NCI-H524 (cell line): Measurements from ENCODE around the gene HIP1R.
"Not testable (repeated sequence)": the region's sequence is repeated elsewhere in the genome, so short reads cannot be mapped to it uniquely, and the experiment has no call there.

ENCODE experiments used
- DNase-seq, 2 experiments: peaks; one replicate each; lab custom pipeline; 2025; lab: John Stamatoyannopoulos, UW

The HIP1R gene

DNA sequence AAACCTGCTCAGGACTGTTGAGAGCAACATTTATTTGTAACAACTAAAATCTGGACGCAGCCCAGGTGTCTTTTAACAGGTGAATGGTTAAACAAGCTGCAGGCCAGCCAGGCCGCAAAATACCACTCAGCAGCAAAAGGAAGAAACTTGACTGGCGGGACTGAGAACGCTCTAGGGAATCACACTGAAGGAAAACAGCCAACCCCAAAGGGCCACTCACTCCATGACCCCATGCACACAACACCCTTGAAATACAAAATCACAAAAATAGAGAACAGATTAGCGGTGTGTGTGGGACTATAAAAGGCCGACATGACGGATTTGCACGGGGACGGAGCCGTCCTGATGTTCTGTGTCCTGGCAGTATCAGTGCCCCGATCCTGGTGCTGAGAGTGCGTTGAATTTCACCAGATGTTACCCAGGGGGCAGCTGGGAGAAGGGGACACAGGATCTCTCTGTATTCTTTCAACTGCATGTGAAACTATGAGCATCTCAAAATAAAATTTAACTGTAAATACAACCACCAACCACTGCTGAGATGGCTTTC, 37.6 kb downstream of the HIP1R start:
- DNase-seq, result no peak

GRCh38 chr12:122873540-122873939, 38.3 kb downstream of the HIP1R start:
- peak in 1 of 2 experiments; percentile 11 for DNase-seq

DNA sequence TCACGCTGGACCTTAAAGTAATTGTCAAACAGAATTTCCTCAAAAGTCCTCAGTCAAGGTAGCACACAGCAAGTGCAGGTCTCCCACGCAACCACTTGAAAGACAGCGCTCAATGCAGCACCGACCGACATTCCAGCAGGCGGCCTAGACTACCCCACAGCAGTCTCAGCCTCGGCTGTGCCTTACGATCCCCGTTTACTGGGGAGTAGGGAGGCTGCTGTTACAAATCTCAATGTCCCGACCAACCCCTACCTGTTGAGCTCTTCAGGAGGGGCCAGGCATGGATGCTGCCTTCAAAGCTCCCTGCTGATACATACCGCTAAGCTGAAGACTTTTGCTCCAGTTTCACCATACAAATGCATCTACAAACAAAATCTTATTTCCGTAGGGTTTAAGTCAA, 38.8 kb downstream of the HIP1R start:
- DNase-seq, result no peak

DNA sequence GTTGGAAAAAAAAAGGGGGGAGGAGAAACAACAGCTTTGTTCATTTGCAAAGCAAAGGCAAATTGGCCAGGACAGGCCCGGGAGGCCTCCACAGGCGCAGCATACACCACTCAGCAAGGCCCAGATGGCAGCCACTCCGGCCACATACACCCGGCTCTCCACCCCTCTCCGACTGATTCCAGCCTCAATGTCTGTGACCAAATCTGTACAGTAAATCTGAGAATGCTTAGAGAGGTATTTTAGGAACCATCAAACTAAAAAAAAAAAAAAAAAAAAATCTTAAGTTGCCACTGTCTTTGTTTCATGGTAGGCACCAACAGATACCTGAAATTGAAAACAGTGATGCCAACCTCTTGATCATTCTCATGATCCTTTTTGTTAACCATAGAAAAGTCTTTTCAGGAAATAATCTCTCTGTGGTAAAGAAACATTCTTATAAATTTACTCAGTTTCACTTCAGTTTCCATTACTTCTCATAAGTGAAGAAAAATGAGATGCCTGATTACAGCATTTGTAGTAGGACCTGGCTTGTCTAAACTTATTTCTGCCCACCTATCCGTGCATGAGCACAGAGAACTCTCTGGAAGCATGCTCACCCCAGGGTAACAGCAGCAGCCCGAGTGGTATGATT, 40.4 kb downstream of the HIP1R start:
- peak in 1 of 2 experiments; percentile 21 for DNase-seq

GRCh38 chr12:122876281-122876680, 41.0 kb downstream of the HIP1R start:
- not testable (repeated sequence) for DNase-seq

- no peak for DNase-seq
Observed at GRCh38 chr12:122876731-122877130, 41.5 kb downstream of the HIP1R start.

- DNase-seq, result no peak
Observed at GRCh38 chr12:122878780-122879612, 43.7 kb downstream of the HIP1R start.

GRCh38 chr12:122880155-122880667, 45.0 kb downstream of the HIP1R start:
- DNase-seq, result no peak

GRCh38 chr12:122880668-122881067, 45.4 kb downstream of the HIP1R start:
- no peak for DNase-seq

GRCh38 chr12:122882908-122883558, 47.8 kb downstream of the HIP1R start:
- DNase-seq, result no peak

DNA sequence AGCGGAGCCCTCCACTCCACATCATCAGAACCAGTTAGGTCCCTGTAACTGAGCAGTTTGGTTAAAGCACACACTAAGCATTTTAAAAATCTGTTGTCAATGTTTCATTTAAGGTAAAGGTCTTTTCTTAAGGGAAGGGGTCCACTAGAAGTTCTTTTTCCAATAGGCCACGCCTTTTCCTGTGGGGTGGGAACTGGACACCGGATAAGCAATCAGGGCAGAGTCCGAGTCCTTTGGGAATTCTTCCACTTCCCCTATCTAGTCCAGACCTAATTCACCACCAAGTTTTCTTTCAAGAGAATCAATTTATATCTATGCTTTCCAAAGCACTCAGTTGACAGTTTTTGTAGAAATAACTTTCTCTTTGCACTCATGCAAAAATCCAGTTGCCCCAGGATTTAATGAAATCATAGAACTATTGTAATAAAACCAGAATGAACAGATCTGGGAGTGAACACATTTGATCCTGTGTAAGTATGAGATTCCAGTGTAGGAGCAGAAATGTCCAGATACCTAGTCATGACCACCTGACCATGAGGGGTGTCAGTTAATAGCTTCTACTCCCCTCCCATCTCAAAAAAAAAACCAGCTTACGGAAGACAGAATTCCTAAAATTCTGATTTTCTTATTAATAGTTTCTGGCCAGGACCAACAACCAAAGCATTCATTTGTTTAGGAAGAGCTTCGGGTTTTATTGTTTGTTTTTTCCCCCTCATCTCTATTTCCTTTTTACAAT, 49.0 kb downstream of the HIP1R start:
- no peak for DNase-seq

DNA sequence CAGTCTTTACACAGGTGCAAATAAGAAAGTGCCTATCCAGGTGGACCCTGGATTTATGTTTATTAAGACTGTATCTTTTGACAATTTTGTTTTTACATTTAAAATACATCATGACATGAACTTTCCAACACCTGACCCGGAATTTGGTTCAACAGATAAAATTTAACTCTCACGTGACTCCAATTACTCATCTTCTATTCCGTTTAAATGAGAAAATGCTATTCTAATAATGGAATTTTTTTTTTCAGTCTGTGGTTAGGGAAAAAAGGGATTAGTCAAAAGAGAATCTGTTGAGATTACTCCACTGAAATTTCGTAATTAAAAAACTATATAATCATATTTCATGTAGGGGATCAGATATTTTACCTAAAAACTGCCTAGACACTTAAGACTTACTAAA, 49.6 kb downstream of the HIP1R start:
- no peak for DNase-seq

DNA sequence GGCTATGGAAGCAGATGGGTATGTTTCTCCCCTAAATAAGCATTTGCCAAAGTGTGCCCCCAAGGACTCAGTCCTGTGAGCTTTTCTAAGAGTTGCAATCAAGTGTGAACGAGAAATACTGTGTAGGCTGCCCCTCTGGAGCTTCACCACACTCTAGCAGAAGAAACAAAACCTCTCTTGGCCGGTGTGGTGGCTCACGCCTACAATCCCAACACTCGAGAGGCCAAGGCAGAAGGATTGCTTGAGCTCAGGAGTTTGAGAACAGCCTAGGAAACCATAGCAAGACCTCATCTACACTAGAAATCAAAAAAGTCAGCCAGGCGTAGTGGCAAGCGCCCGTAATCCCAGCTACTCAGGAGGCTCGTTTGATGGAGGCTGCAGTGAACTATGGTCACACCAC, 50.9 kb downstream of the HIP1R start:
- DNase-seq, result no peak

DNA sequence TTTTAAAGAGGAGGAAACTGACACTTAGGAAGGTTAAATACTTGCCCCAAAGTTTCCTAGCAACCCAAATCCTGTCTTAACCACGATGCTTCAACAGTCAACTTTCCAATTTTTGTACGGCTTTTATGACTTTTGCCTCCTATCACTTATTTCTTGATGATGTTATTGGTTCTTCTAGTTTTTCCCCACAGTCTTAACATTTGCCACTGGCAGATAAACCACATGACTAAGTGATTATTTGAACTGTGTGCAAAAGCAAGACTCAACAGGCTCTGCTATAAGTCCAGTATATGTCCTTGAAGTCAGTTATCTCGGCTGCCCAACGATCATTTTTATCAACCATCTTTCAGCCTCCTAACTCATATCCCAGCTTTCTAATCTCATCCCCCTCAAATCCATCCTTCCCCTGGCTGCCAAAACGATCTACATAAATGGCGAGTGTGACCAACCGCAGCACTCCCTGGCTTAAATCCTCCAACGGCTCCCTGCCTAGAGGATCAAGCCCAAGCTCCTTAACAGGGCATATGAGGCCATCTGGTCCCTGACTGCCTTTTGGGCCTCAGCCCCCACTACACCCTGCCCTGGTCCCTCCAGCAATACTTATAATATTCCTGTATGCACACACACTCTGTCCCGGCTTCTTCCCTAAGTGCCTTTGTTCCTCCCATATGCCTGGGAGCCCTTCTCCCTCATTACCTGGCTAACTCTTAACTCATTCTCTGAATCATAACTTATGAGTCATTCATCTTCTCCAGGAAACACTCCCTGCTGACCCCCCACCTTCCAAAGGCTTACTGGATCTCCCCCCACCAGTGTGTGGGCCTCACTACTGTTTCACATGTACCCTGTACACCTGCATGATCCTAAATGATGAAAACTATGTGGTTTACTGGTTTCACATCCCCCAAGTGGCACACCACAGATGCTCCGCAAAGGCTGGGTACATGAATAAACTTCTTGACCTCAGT, 51.9 kb downstream of the HIP1R start:
- DNase-seq, result peak; percentile 80 to 95

DNA sequence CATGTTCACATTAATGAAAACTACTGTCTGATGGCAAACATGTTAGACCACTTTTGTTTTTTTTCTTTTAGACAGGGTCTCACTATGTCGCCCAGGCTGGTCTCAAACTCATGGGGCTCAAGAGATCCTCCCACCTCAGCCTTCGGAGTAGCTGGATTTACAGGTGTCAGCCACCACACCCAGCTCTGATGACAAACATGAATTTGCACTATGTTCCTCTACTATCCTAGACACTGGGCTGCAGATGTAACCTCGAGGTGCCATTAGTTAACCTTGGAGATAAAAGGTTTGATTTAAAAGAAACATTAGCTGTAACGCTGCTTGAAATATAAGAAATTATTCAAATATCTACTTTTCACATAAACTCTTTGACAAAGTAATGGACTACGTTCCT, 52.6 kb downstream of the HIP1R start:
- DNase-seq, result no peak

DNA sequence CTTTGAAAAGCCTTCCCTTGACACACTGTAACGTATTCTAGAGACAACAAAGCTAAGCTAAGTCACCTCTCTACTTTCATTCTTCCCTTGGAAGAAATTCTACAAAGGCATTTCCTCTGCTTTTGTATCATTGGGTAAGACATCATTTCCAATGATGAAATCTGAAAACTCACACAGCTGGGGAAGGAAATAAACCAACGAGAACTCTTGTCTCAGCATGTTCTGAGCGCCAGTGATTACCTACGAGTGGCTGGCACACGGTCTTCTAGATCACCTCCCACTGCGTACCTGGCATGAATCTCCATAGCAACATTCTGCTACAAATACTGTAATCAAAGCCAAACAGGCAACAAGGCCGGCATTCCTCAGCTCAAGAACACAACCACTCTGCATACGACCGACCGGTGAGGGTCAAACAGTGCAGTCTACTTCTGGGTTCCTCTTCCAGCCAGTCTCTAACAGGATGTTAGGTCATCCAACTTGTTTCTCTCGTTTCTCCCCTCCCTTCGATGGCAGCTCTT, 53.0 kb downstream of the HIP1R start:
- no peak for DNase-seq

DNA sequence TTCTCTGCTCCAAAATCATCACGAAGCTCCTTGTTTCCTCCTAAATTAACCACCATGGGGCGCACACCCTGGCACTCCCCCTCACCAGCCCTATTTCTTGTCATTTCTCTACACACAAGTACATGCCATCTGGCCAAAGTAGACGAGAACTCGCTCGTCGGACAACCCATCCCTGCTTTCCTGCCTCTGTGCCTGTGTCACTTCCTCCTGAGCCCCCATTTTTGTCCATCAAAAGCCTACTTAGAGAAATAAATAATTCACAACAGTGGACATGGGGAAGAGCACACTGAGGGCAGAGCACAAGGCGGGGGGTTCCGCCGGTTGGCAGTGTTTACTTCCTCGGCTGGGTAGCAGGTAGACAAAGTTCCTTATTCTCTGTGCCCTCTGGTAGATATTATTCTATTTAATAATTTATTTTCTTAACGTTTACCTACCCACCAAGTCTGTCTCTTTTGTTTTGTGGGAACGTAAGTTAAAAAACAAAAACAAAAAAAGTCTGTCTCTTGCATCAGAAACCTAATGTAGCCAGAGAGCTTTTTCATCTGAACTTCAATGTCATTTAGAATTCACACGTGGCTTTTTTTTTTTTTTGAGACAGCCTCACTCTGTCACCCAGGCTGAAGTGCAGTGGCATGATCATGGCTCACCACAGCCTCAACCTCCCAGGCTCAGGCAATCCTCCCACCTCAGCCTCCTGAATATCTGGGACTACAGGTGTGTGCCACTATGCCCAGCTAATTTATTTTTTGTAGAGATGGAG, 54.7 kb downstream of the HIP1R start:
- peak; percentile 38 to 77 for DNase-seq

- DNase-seq, result peak in 1 of 2 experiments; percentile 10
Observed at GRCh38 chr12:122891661-122892525, 56.6 kb downstream of the HIP1R start.

DNA sequence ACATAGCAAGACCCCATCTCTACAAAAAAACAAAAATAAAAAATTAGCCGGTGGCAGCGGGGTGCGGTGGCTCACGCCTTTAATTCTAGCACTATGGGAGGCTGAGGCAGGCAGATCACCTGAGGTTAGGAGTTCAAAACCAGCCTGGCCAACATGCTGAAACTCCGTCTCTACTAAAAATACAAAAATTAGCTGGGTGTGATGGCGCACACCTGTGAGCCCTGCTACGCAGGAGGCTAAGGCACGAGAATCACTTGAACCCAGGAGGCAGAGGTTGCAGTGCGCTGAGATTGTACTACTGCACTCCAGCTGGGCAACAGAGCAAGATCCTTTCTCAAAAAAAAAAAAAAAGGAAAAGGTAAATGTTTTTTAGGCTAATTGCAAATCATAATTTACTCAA, 57.5 kb downstream of the HIP1R start:
- DNase-seq, result not testable (repeated sequence)
